ENCODE measurements around the gene TTL. TPM values are rescaled to one million over a fixed set of nuclear protein-coding genes. Genes with fewer than 3 reads are reported as not detected.

TTL gene
- total RNA-seq, 2 experiments from 2014 or later = 38.5 to 38.6 TPM

DNA sequence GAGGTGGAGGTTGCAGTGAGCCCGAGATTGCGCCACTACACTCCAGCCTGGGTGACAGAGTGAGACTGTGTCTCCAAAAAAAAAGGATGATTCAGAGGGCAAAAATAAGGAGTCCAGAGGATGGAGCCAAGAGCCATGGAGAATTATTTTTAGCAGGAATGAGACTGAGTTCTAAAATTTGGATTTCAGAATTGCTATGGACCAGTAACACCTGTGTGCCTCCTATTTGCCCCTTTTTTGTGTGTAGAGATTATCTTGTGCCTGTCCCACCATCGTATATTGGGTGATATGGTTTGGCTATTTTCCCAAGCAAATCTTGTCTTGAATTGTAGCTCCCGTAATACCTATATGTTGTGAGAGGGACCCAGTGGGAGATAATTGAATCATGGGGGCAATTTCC lies 32.1 kb upstream of the TTL start:
- no peak for DNase-seq
- Mint-ChIP-seq H3K9me3 (no peaks in the 10 kb centered on the region), H3K4me3 (no peak overlapping the region), H3K4me1 (no peaks in the 10 kb centered on the region), H3K36me3 (ENCODE audit: low read depth) (no peaks in the 10 kb centered on the region), H3K27ac (no peak overlapping the region), H3K27me3 (peaks cover 2% of the 10 kb centered on the region)
- ChIA-PET POLR2A (no interaction called here), CTCF (interaction anchor here (0.8 kb wide), 1 partner anchor 38 kb away, joined by 3 read pairs; no protein-coding TSS in a partner anchor)

DNA sequence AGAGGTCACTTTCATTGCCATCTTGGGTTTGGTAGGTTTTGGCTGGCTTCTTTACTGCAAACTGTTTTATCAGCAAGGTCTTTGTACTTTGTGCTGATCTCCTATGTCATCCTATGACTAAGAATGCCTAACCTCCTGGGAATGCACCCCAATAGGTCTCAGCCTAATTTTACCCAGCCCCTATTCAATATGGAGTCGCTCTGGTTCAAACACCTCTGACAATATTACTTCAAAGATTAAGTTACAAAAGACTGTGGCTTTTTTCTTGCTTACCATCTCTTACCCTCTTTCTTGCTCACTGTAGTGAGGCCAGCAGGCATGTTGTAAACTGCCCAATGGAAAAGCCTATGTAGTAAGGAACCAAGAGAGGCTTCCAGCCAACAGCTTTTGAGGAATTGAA lies 30.6 kb upstream of the TTL start:
- ChIA-PET POLR2A (interaction anchor here (0.6 kb wide), 1 partner anchor 250 kb away, joined by 8 read pairs; no protein-coding TSS in a partner anchor), CTCF (interaction anchor here (1.6 kb wide), 1 partner anchor 330 kb away, joined by 3 read pairs; no protein-coding TSS in a partner anchor)
- no peak for DNase-seq
- Mint-ChIP-seq H3K27ac (no peak overlapping the region), H3K9me3 (no peaks in the 10 kb centered on the region), H3K4me1 (no peaks in the 10 kb centered on the region), H3K27me3 (peaks cover 3% of the 10 kb centered on the region), H3K36me3 (ENCODE audit: low read depth) (no peaks in the 10 kb centered on the region), H3K4me3 (no peak overlapping the region)

DNA sequence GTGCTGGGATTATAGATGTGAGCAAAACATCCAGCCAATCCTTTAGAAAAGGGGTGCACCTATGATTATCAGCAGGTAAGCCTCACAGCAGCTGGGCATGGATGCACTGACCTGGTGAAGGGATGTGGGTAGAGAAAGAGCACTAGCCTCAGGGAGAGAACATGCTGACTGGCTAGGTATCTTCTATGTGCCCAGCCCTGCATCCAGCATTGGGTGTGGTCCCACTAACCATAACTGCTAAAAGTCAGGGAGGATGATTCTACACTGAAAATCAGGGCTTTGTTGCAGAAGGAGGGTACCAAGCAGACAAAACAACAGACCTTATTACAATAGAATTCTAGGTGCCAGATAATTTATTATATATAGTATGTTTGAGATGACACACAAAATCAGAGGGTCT lies 27.4 kb upstream of the TTL start:
- POLR2A ChIA-PET = no interaction called here
- Mint-ChIP-seq H3K9me3 (no peaks in the 10 kb centered on the region), H3K36me3 (ENCODE audit: low read depth) (no peaks in the 10 kb centered on the region), H3K4me1 (no peaks in the 10 kb centered on the region), H3K4me3 (no peak overlapping the region), H3K27ac (no peak overlapping the region), H3K27me3 (peaks cover 3% of the 10 kb centered on the region)
- CTCF ChIA-PET = no interaction called here
- no peak for DNase-seq

DNA sequence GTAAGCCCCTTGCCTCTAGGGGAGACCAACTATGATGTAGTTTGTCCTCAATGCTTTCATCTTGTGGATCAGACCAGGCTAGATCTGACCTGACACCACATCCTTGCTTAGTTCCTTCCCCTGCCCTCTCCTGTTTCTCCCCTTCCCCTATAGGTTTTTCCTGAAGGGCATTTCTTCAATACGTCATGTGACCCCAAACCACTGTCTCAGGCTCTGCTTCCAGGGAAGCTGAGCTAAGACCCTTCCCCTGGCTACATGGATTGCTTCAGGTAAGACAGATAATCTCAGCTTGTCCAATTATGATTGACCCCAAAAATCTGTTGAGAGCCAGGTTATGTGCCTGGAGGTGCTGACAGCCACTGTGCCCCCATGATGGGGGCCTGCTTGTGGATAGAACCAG lies 22.6 kb upstream of the TTL start:
- peaks cover 16% of the 10 kb centered on the region for H3K27me3 Mint-ChIP-seq
- POLR2A ChIA-PET = no interaction called here
- no peak overlapping the region for H3K27ac Mint-ChIP-seq
- no peaks in the 10 kb centered on the region for H3K4me1 Mint-ChIP-seq
- DNase-seq = no peak
- H3K36me3 Mint-ChIP-seq (ENCODE audit: low read depth) = no peaks in the 10 kb centered on the region
- no peaks in the 10 kb centered on the region for H3K9me3 Mint-ChIP-seq
- CTCF ChIA-PET = interaction anchor here (1.0 kb wide), 1 partner anchor 22 kb away, joined by 3 read pairs; no protein-coding TSS in a partner anchor
- no peak overlapping the region for H3K4me3 Mint-ChIP-seq

DNA sequence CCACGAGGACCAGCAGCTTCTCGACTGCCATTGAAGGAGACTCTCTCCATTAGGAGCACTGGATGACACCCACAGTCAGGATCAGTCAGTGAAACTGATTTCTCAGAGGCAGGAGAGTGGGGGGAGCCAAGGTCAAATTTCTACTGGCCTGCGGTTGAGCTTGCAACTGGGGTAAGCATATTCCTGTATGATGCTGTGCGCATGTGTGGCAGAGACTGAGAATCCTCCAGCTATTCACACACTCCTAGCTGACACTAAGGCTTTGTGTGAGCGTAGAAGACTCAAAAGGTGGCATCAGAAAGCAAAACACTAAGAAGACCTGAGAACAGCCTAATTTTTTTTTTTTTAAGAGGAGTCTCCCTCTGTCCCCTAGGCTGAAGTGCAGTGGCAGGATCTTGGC lies 19.8 kb upstream of the TTL start:
- H3K4me3 Mint-ChIP-seq = no peak overlapping the region
- ChIA-PET POLR2A (no interaction called here), CTCF (no interaction called here)
- H3K4me1 Mint-ChIP-seq = no peaks in the 10 kb centered on the region
- H3K27ac Mint-ChIP-seq = no peak overlapping the region
- peaks cover 22% of the 10 kb centered on the region for H3K27me3 Mint-ChIP-seq
- DNase-seq = no peak
- H3K36me3 Mint-ChIP-seq (ENCODE audit: low read depth) = no peaks in the 10 kb centered on the region
- H3K9me3 Mint-ChIP-seq = no peaks in the 10 kb centered on the region

DNA sequence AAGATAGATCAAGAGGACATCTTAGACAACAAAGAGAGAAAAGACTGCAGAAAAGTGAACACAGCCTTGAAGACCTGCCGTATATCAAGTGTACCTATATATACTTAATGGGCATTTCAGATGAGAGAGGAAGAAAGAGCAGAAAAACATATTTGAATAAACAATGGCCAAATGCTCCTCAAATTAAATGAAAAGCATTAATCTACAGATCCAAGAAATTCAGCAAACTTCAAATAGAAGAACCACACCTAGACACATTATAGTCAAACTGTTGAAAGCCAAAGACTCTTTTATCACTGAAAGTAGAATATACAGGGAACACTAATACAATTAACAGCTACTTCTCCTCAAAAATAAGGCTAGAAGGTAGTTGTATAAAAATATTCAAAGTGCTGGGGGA lies 18.7 kb upstream of the TTL start:
- POLR2A ChIA-PET = no interaction called here
- no peaks in the 10 kb centered on the region for H3K9me3 Mint-ChIP-seq

DNA sequence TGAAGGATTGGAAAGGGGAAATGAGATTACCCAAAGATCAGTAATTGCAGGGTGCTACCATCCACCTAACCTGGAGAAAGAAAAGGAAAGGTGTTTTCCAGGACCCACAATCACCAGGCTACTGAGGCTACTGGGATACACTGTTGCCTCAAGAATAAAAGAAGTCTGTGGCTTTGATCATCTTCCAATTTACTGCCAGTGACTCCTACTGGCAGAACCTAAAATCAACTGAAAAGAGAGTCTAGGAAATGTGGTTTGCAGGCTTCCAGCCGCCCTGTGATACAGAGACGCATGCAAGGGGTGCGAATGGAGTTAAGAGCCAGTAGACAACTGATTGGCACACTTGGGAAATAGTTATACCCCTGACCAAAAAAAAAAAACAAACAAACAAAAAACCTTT lies 16.6 kb upstream of the TTL start:
- CTCF ChIA-PET = no interaction called here
- H3K9me3 Mint-ChIP-seq = no peaks in the 10 kb centered on the region
- H3K4me3 Mint-ChIP-seq = no peak overlapping the region
- POLR2A ChIA-PET = no interaction called here
- DNase-seq = no peak
- H3K27me3 Mint-ChIP-seq = peaks cover 41% of the 10 kb centered on the region
- H3K27ac Mint-ChIP-seq = no peak overlapping the region
- no peaks in the 10 kb centered on the region for H3K4me1 Mint-ChIP-seq
- H3K36me3 Mint-ChIP-seq (ENCODE audit: low read depth) = no peaks in the 10 kb centered on the region

More for the DNA sequence above, 18.7 kb upstream of the TTL start:
- Mint-ChIP-seq H3K4me1 (no peaks in the 10 kb centered on the region), H3K36me3 (ENCODE audit: low read depth) (no peaks in the 10 kb centered on the region), H3K27ac (no peak overlapping the region), H3K27me3 (peaks cover 32% of the 10 kb centered on the region), H3K4me3 (no peak overlapping the region)
- CTCF ChIA-PET = no interaction called here
- DNase-seq = no peak

DNA sequence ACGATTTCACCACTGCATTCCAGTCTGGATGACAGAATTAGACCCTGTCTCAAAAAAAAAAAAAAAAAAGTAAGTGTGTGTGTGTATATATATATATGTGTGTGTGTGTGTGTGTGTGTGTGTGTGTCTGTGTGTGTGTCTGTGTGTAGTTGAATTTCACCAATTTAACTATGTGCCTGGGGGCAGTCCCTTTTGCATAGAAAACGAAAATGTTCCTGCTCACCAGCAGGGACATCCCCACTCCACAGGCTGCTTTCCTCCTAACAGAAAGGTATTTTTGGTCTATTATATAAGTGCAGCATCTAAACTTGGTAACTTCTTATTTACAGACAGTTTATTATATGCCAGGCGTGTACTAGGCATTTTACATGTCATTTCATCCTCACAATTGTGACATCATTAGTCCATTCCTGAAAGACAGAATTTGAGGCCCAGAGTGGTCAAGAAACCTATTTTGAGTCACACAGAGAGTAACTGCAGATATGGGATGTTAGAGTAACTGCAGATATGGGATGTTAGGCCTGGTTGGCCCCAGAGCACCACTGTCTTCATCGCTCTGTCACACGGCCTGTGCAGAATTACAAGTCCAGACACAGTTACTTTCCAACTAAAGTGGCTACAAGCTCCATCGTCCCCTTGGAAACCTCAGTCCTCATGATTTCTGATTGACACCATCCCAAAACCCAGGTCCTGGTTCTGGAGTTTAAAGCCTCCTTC lies 9.3 kb upstream of the TTL start:
- ChIA-PET CTCF (interaction anchor here (0.6 to 1.1 kb wide), 3 partner anchors 9 to 111 kb away, joined by 3 read pairs; no protein-coding TSS in a partner anchor), POLR2A (no interaction called here)
- Mint-ChIP-seq H3K4me1 (no peaks in the 10 kb centered on the region), H3K9me3 (no peaks in the 10 kb centered on the region), H3K36me3 (ENCODE audit: low read depth) (no peaks in the 10 kb centered on the region), H3K27ac (no peak overlapping the region), H3K4me3 (no peak overlapping the region), H3K27me3 (peaks cover 13% of the 10 kb centered on the region)
- no peak for DNase-seq

DNA sequence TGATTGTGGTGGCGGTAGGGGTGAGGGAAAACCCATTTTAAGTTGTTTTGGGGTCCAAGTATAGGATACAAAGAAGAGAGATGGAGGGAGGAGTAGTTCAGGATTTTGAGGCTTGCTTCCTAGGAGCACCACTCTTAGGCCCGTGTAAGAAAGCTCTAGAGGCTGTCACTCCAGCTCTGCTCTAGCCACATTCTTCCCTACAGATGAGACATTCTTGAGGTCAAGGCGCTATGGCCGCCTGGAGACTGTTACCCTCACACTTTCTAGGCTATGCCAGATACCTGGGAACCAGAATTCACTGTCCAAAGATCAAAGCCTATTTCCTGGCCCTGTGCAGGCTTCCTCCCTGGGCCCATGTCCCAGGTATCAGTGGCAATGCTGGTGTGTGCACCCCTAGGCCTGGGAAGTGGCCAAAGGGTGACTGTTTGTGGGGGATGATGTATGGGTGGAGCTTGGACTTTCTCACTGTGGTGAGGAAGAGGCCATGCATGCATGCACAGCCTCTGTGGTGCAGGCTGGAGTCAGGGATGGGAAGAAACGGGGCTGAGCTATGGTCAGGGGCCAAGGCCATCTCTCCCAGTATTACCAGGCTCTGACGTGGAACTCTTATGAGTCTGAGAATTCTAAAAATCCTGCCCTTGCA lies 7.0 kb upstream of the TTL start:
- DNase-seq = no peak
- Mint-ChIP-seq H3K27me3 (no peaks in the 10 kb centered on the region), H3K36me3 (ENCODE audit: low read depth) (no peaks in the 10 kb centered on the region), H3K27ac (no peak overlapping the region), H3K4me1 (no peaks in the 10 kb centered on the region), H3K4me3 (no peak overlapping the region), H3K9me3 (no peaks in the 10 kb centered on the region)
- CTCF ChIA-PET = interaction anchor here (1.1 kb wide), 1 partner anchor 11 kb away, joined by 3 read pairs; no protein-coding TSS in a partner anchor
- POLR2A ChIA-PET = interaction anchor here (0.5 kb wide), 1 partner anchor 177 kb away, joined by 3 read pairs; no protein-coding TSS in a partner anchor

DNA sequence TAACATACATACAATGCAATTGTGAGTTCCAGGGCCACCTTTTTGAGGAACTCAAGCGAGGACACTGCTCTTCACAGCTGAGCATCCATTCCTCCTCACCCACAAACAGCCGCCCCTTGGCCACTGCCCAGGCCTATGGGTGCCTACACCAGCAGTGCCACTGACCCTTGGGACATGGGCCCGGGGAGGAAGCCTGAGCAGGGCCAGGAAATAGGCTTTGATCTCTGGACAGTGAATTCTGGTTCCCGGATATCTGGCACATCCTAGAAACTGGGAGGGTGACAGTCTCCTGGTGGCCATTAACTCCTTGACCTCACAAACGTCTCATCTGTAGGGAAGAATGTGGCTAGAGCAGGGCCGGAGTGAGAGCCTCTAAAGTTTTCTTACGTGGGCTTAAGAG lies 5.5 kb upstream of the TTL start:
- CTCF ChIA-PET = interaction anchor here (0.6 kb wide), 1 partner anchor 225 kb away, joined by 3 read pairs; no protein-coding TSS in a partner anchor
- H3K9me3 Mint-ChIP-seq = no peaks in the 10 kb centered on the region
- no peaks in the 10 kb centered on the region for H3K36me3 Mint-ChIP-seq (ENCODE audit: low read depth)
- peaks cover 6% of the 10 kb centered on the region for H3K4me1 Mint-ChIP-seq
- no peak overlapping the region for H3K4me3 Mint-ChIP-seq
- POLR2A ChIA-PET = no interaction called here
- H3K27me3 Mint-ChIP-seq = no peaks in the 10 kb centered on the region
- no peak overlapping the region for H3K27ac Mint-ChIP-seq
- DNase-seq = no peak

DNA sequence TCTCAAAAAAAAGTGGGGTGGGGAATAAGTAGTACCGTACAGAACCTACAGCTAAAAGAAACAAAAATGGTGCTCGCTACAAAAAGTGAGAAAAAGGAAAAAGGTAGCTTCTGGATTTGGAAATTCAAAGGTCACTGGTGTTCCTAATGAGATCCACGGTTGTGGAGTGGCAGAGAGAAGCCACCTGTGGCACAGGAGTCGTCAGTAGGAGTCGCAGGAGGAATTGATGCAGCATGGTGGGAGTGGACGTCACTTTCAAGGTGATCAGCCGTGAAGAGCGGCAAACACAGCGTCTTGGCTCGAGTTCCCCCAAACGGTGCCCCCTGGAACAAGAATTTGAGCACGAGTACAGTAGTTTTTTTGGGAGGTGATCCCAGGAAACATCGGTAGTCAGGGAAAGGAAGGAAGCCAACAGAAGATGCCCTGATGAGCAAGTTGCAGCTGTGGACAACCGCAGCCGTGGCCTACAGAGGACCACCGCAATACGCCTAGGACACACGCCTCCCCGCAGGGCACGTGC lies 1.4 kb upstream of the TTL start:
- Mint-ChIP-seq H3K4me3 (peak overlapping the region; percentile 84), H3K27ac (peak overlapping the region; percentile 47), H3K4me1 (peaks cover 25% of the 10 kb centered on the region), H3K36me3 (ENCODE audit: low read depth) (peaks cover 12% of the 10 kb centered on the region), H3K27me3 (no peaks in the 10 kb centered on the region), H3K9me3 (no peaks in the 10 kb centered on the region)
- ChIA-PET POLR2A (interaction anchor here (0.6 kb wide), 1 partner anchor 425 kb away, joined by 3 read pairs; the partner anchor contains the start of gene TMEM87B), CTCF (interaction anchor here (0.7 to 1.6 kb wide), 9 partner anchors 9 to 298 kb away, joined by 3 to 4 read pairs (median 4); partner anchors contain the start of gene CHCHD5)
- peak; percentile 39 for DNase-seq

DNA sequence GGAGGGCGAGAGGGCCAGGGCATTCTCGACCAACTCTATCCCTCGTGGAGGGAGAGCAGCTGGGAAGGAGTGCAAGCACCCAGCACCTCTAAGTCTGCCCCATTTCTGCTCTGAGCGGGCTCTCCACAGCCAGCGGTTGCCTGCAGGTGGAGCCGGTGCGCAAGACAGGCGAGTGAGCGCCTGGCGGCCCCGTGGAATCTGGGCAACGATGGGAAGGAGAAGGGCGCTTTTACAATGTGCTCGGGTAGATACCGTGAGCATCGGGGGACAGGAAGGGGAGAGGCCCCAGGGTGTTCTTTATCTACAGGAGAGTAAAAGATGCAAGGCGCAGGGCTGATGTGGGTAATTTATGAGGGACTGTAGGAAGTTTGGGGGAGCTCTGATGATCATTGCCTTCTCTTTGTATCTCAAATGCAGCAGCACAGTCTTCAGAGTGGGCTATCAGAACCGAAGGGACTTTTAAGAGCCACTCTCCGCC lies 867 bp upstream of the TTL start:
- no peaks in the 10 kb centered on the region for H3K27me3 Mint-ChIP-seq
- ChIA-PET POLR2A (interaction anchor here (0.6 kb wide), 1 partner anchor 558 kb away, joined by 3 read pairs; no protein-coding TSS in a partner anchor), CTCF (interaction anchor here (0.6 to 1.6 kb wide), 9 partner anchors 8 to 299 kb away, joined by 3 to 4 read pairs (median 3); partner anchors contain the start of gene CHCHD5)
- H3K4me3 Mint-ChIP-seq = peak overlapping the region; percentile 84
- peaks cover 28% of the 10 kb centered on the region for H3K4me1 Mint-ChIP-seq
- H3K36me3 Mint-ChIP-seq (ENCODE audit: low read depth) = peaks cover 16% of the 10 kb centered on the region
- no peaks in the 10 kb centered on the region for H3K9me3 Mint-ChIP-seq
- DNase-seq = peak; percentile 89
- peak overlapping the region; percentile 87 for H3K27ac Mint-ChIP-seq

Data from activated CD4-positive, alpha-beta T cell treated with anti-CD3 and anti-CD28 coated beads, Interleukin-2, amount 10 ng/mL, durations not matched to agents 7 days and 5 days (primary cell).